ENCODE data around the gene EIF2D. TPM values are rescaled to one million over a fixed set of nuclear protein-coding genes. Genes with fewer than 3 reads are reported as not detected.
"Not testable (repeated sequence)": the region's sequence is repeated elsewhere in the genome, so short reads cannot be mapped to it uniquely, and the experiment has no call there.

Gene EIF2D
- total RNA-seq, 4 donors from 2014 or later: 19.1 to 106 (median 54.2) TPM

GRCh38 chr1:206631085-206631509 is 18.8 kb upstream of the EIF2D start:
- peak; percentile 76 to 91 for DNase-seq
- TF ChIP-seq CTCF (IDR thresholded peaks at IDR 0.05) (peak; percentile 50 to 65 (median 62)), POLR2A (IDR thresholded peaks at IDR 0.05) (no peak)
- intact Hi-C loops (cut with DNase I; ENCODE audit: low total_unique reads): no loop called here
- Histone ChIP-seq H3K9me3 (no peaks in the 10 kb centered on the region), H3K4me3 (no peak overlapping the region), H3K4me1 (peaks cover 0 to 7% of the 10 kb centered on the region in 2 donors), H3K36me3 (no peaks in the 10 kb centered on the region), H3K27me3 (no peaks in the 10 kb centered on the region), H3K27ac (peak overlapping the region; percentile 3 to 89)

DNA sequence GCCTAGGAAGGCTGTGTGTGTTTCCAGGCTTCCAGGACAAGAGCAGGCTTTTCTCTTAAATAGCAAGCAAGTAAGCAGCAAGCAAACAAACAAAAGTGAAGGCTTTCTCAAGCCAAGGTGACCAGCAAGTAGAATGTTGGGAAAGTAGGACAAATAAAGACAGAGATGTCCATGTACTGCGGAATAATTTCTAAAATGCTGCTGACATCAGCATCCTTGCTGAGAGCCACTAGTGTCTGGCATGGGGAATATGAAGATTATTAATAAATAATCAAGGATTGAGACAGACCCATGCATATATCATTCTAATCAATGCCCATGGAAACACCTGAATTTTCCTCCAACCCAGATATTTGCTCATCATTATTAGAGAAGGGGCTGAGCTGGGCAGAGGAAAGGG is 16.7 kb upstream of the EIF2D start:
- Histone ChIP-seq H3K27ac (no peak overlapping the region), H3K9me3 (no peaks in the 10 kb centered on the region), H3K36me3 (no peaks in the 10 kb centered on the region), H3K4me1 (no peaks in the 10 kb centered on the region), H3K4me3 (no peak overlapping the region), H3K27me3 (no peaks in the 10 kb centered on the region)
- TF ChIP-seq CTCF (IDR thresholded peaks at IDR 0.05) (no peak), POLR2A (IDR thresholded peaks at IDR 0.05) (no peak)
- DNase-seq: no peak
- intact Hi-C loops (cut with DNase I; ENCODE audit: low total_unique reads): loop anchor here (10.0 kb wide), 1 partner anchor 96 kb away; no protein-coding TSS in a partner anchor

GRCh38 chr1:206626396-206626795 is 14.1 kb upstream of the EIF2D start:
- H3K27ac ChIP-seq, H3K4me3 ChIP-seq, H3K36me3 ChIP-seq, DNase-seq, H3K27me3 ChIP-seq, H3K9me3 ChIP-seq, H3K4me1 ChIP-seq: not testable (repeated sequence)
- intact Hi-C loops (cut with DNase I; ENCODE audit: low total_unique reads): loop anchor here (10.0 kb wide), 1 partner anchor 98 kb away; no protein-coding TSS in a partner anchor

- Histone ChIP-seq H3K27me3 (no peaks in the 10 kb centered on the region), H3K4me3 (no peak overlapping the region), H3K9me3 (no peaks in the 10 kb centered on the region), H3K4me1 (peaks cover 0 to 6% of the 10 kb centered on the region in 2 donors), H3K36me3 (no peaks in the 10 kb centered on the region), H3K27ac (no peak overlapping the region)
- TF ChIP-seq POLR2A (IDR thresholded peaks at IDR 0.05): no peak
- TF ChIP-seq CTCF (IDR thresholded peaks at IDR 0.05): no peak
- intact Hi-C loops (cut with DNase I; ENCODE audit: low total_unique reads): no loop called here
- no peak for DNase-seq
These were observed 2.9 kb downstream of the EIF2D start for GRCh38 chr1:206609229-206609991.

DNA sequence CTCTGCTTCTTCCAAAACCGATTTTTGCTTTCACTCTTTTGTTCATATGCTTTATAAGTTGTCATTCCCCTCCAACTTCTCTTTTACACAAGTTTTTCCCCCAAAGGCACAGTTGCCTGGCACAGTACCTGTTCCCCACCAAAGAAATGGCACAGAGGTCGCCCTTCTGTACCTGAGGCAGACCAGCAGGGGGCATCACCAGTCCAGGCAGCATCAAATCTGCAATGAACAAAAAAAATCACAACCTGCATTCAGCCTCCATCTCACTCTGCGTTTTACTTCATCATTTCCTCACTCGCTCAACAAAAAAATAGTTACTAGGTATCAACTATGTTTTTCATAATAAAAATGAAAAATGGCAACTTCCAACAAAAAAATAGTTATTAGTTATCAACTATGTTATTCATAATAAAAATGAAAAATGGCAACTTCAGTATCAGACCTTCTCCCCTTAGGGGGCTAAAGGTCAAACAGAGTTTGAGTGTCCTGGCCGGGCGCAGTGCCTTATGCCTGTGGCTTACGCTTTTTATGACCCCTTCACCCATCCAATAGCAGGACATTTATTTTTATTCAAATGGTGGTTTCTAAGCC is 4.1 kb downstream of the EIF2D start:
- Histone ChIP-seq H3K4me1 (peaks cover 0 to 6% of the 10 kb centered on the region in 2 donors), H3K27me3 (no peaks in the 10 kb centered on the region), H3K4me3 (no peak overlapping the region), H3K27ac (no peak overlapping the region), H3K36me3 (no peaks in the 10 kb centered on the region), H3K9me3 (no peaks in the 10 kb centered on the region)
- DNase-seq: no peak
- TF ChIP-seq POLR2A (IDR thresholded peaks at IDR 0.05): no peak
- TF ChIP-seq CTCF (IDR thresholded peaks at IDR 0.05): peak; percentile 27 to 52 (median 44)
- intact Hi-C loops (cut with DNase I; ENCODE audit: low total_unique reads): no loop called here
